ENCODE results near the gene DOCK1. TPM values are rescaled to one million over a fixed set of nuclear protein-coding genes. Genes with fewer than 3 reads are reported as not detected.

Gene DOCK1
- polyA plus RNA-seq, 1 experiment = 37.9 TPM

- TF ChIP-seq CTCF (IDR thresholded peaks at IDR 0.05; ENCODE audit: low read depth, low read length) = no peak
- POLR2A ChIA-PET = no interaction called here
- H3K27me3 ChIP-seq (ENCODE audit: control insufficient read depth, insufficient read depth, low read length) = no peaks in the 10 kb centered on the region
- H3K9me3 ChIP-seq (ENCODE audit: control insufficient read depth, insufficient read depth, low read length) = peaks cover 22% of the 10 kb centered on the region
- no peak for DNase-seq (ENCODE audit: low read depth, low spot score)
- H3K27ac ChIP-seq (ENCODE audit: low read depth, low read length) = no peak overlapping the region
- CTCF ChIA-PET = no interaction called here
- H3K4me3 ChIP-seq (ENCODE audit: low read depth, low read length) = no peak overlapping the region
These were observed 43.9 kb downstream of the DOCK1 start for GRCh38 chr10:126949161-126949503.

- no peak for TF ChIP-seq CTCF (IDR thresholded peaks at IDR 0.05; ENCODE audit: low read depth, low read length)
- CTCF ChIA-PET = no interaction called here
- DNase-seq (ENCODE audit: low read depth, low spot score) = no peak
- POLR2A ChIA-PET = no interaction called here
- Histone ChIP-seq H3K27ac (ENCODE audit: low read depth, low read length) (no peak overlapping the region), H3K27me3 (ENCODE audit: control insufficient read depth, insufficient read depth, low read length) (no peaks in the 10 kb centered on the region), H3K9me3 (ENCODE audit: control insufficient read depth, insufficient read depth, low read length) (peaks cover 15% of the 10 kb centered on the region), H3K4me3 (ENCODE audit: low read depth, low read length) (no peak overlapping the region)
These were observed 45.3 kb downstream of the DOCK1 start for GRCh38 chr10:126950401-126951105.

- H3K27me3 ChIP-seq (ENCODE audit: control insufficient read depth, insufficient read depth, low read length) = no peaks in the 10 kb centered on the region
- no peak overlapping the region for H3K27ac ChIP-seq (ENCODE audit: low read depth, low read length)
- ChIA-PET POLR2A (no interaction called here), CTCF (no interaction called here)
- TF ChIP-seq CTCF (IDR thresholded peaks at IDR 0.05; ENCODE audit: low read depth, low read length) = no peak
- no peak for DNase-seq (ENCODE audit: low read depth, low spot score)
- no peak overlapping the region for H3K4me3 ChIP-seq (ENCODE audit: low read depth, low read length)
- H3K9me3 ChIP-seq (ENCODE audit: control insufficient read depth, insufficient read depth, low read length) = peaks cover 4% of the 10 kb centered on the region
These were observed 48.7 kb downstream of the DOCK1 start for GRCh38 chr10:126953886-126954285.

GRCh38 chr10:126955396-126955795 lies 50.2 kb downstream of the DOCK1 start:
- Histone ChIP-seq H3K4me3 (ENCODE audit: low read depth, low read length) (no peak overlapping the region), H3K27ac (ENCODE audit: low read depth, low read length) (no peak overlapping the region), H3K9me3 (ENCODE audit: control insufficient read depth, insufficient read depth, low read length) (no peaks in the 10 kb centered on the region; the same call in none of the 2 replicates), H3K27me3 (ENCODE audit: control insufficient read depth, insufficient read depth, low read length) (no peaks in the 10 kb centered on the region)
- TF ChIP-seq CTCF (IDR thresholded peaks at IDR 0.05; ENCODE audit: low read depth, low read length) = no peak
- ChIA-PET CTCF (no interaction called here), POLR2A (no interaction called here)
- DNase-seq (ENCODE audit: low read depth, low spot score) = no peak

- CTCF ChIA-PET = no interaction called here
- Histone ChIP-seq H3K9me3 (ENCODE audit: control insufficient read depth, insufficient read depth, low read length) (no peaks in the 10 kb centered on the region), H3K4me3 (ENCODE audit: low read depth, low read length) (no peak overlapping the region), H3K27me3 (ENCODE audit: control insufficient read depth, insufficient read depth, low read length) (no peaks in the 10 kb centered on the region), H3K27ac (ENCODE audit: low read depth, low read length) (peak overlapping the region; percentile 11)
- no peak for DNase-seq (ENCODE audit: low read depth, low spot score)
- no peak for TF ChIP-seq CTCF (IDR thresholded peaks at IDR 0.05; ENCODE audit: low read depth, low read length)
- POLR2A ChIA-PET = no interaction called here
These were observed 50.9 kb downstream of the DOCK1 start for GRCh38 chr10:126955934-126956711.

Data from AG04450 (cell line).